H1 (cell line): ENCODE measurements around the gene CTH.

Experiments used
- ASH2L ChIP-seq: fragments of 200-600, 300-600 bp; sonication (generic); IDR thresholded peaks from one replicate; pipeline ENCODE4 v1.7.1; 2017; ENCODE audit warnings: low read length
- ATF3 ChIP-seq: IDR thresholded peaks from 2 replicates; pipeline ENCODE4 v1.6.1; 2011; ENCODE audit warnings: low read depth, mild to moderate bottlenecking, low read length; ENCODE audit not compliant: insufficient read depth
- BCL11A ChIP-seq, 2 experiments: IDR thresholded peaks; one replicate each; pipeline ENCODE4 v1.6.1; 2011; ENCODE audit warnings: low read depth in 2 of 2, low read length in 2 of 2, mild to moderate bottlenecking in 2 of 2
- CEBPB ChIP-seq: IDR thresholded peaks from 2 replicates; pipeline ENCODE4 v1.6.1; 2012; ENCODE audit warnings: low read depth, low read length
- CREB1 ChIP-seq: IDR thresholded peaks from 2 replicates; pipeline ENCODE4 v1.6.1; 2012; ENCODE audit warnings: inconsistent platforms
- CTCF ChIP-seq, 3 experiments: IDR thresholded peaks; 1 replicate in 2 of 3; 2 replicates in 1 of 3; pipeline versions ENCODE4 v1.5.1 to v1.6.1; 2011; ENCODE audit warnings: low read length in 3 of 3, mild to moderate bottlenecking in 3 of 3, inconsistent platforms in 2 of 3, low read depth in 1 of 3, moderate library complexity in 1 of 3; ENCODE audit not compliant: insufficient read depth in 1 of 3; ENCODE audit errors: control extremely low read depth in 1 of 3
- E2F6 ChIP-seq: IDR thresholded peaks from 2 replicates; pipeline ENCODE4 v1.6.1; 2012; ENCODE audit warnings: inconsistent platforms
- POLR2AphosphoS5 ChIP-seq: IDR thresholded peaks from 2 replicates; pipeline ENCODE4 v1.6.1; 2011; ENCODE audit warnings: low read depth, low read length

DNA sequence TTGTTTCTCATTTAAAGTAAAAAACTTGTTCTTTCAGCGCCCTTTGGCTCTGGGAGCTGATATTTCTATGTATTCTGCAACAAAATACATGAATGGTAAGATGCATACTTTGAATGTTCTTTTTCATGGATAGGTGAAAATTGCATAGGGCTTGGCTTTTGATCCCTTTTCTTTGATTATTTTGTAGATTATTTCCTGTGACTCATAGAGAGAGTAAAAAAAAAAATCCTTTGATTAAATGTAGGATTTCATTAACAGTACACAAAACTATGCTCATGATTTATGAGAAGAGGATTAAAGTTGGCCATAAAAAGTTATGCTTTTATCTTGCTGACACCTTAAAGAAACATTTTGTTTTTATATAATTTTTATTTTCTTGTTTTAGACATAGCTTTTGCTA is 18.7 kb downstream of the CTH start:
- TF ChIP-seq CTCF (IDR thresholded peaks at IDR 0.05; ENCODE audit: control extremely low read depth in 1 of 3, insufficient read depth in 1 of 3, low read depth in 1 of 3, low read length in 3 of 3) (no peak), E2F6 (no peak), CEBPB (no peak), POLR2AphosphoS5 (no peak), ATF3 (no peak), BCL11A (IDR thresholded peaks at IDR 0.05; ENCODE audit: low read depth in 2 of 2, low read length in 2 of 2) (no peak), ASH2L (no peak), CREB1 (no peak)
